ENCODE results near the gene ANKRD10. TPM values are rescaled to one million over a fixed set of nuclear protein-coding genes. Genes with fewer than 3 reads are reported as not detected.

Gene ANKRD10
- total and polyA plus RNA-seq, 10 of the 15 experiments (the other 5 are each of a cell fraction or from before 2014, with no cell fraction given) = 47.1 to 199 (median 97.2) TPM

- H3K9me3 ChIP-seq (replicated peaks; ENCODE audit: control insufficient read depth, insufficient read depth, low read length) = no peaks in the 10 kb centered on the region
- CTCF ChIA-PET = interaction anchor here (0.8 to 2.4 kb wide), 9 partner anchors 10 to 691 kb away, joined by 3 to 8 read pairs (median 4); no protein-coding TSS in a partner anchor
- FAIRE-seq = no peak
- RAD21 ChIA-PET (ENCODE audit: unreplicated experiment) = interaction anchor here (0.8 to 3.5 kb wide), 9 partner anchors 8 to 320 kb away, joined by 3 to 17 read pairs (median 9); no protein-coding TSS in a partner anchor
- peak overlapping the region; percentile 70 for H3K4me2 ChIP-seq (ENCODE audit: control insufficient read depth, insufficient read depth)
- POLR2A ChIA-PET = interaction anchor here (0.6 to 2.6 kb wide), 9 partner anchors 8 to 1671 kb away, joined by 3 to 13 read pairs (median 3); no protein-coding TSS in a partner anchor
- peaks cover 12% of the 10 kb centered on the region for H4K20me1 ChIP-seq (ENCODE audit: control insufficient read depth, insufficient read depth)
- H3K27me3 ChIP-seq (replicated peaks in 1 of 2; ENCODE audit: control insufficient read depth in 2 of 2, insufficient read depth in 2 of 2, low read length in 1 of 2) = no peaks in the 10 kb centered on the region
- H3K4me3 ChIP-seq = peak overlapping the region; percentile 93
- SMC1A ChIA-PET (ENCODE audit: uncharacterized antibody, unreplicated experiment) = interaction anchor here (0.6 to 4.3 kb wide), 9 partner anchors 10 to 320 kb away, joined by 3 to 28 read pairs (median 3); no protein-coding TSS in a partner anchor
- H3K4me1 ChIP-seq (ENCODE audit: control insufficient read depth, insufficient read depth, low read length) = peaks cover 16% of the 10 kb centered on the region
- ATAC-seq = no peak
- peak; percentile 83 for TF ChIP-seq SIN3A (IDR thresholded peaks at IDR 0.05; ENCODE audit: low read depth, low read length)
- TF ChIP-seq, protein P1, sequence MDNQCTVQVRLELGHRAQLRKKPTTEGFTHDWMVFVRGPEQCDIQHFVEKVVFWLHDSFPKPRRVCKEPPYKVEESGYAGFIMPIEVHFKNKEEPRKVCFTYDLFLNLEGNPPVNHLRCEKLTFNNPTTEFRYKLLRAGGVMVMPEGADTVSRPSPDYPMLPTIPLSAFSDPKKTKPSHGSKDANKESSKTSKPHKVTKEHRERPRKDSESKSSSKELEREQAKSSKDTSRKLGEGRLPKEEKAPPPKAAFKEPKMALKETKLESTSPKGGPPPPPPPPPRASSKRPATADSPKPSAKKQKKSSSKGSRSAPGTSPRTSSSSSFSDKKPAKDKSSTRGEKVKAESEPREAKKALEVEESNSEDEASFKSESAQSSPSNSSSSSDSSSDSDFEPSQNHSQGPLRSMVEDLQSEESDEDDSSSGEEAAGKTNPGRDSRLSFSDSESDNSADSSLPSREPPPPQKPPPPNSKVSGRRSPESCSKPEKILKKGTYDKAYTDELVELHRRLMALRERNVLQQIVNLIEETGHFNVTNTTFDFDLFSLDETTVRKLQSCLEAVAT (IDR thresholded peaks at IDR 0.05) = 0 out of 2 replicates have a peak, but pooled peaks have one; percentile 40
- TF ChIP-seq, protein P2, sequence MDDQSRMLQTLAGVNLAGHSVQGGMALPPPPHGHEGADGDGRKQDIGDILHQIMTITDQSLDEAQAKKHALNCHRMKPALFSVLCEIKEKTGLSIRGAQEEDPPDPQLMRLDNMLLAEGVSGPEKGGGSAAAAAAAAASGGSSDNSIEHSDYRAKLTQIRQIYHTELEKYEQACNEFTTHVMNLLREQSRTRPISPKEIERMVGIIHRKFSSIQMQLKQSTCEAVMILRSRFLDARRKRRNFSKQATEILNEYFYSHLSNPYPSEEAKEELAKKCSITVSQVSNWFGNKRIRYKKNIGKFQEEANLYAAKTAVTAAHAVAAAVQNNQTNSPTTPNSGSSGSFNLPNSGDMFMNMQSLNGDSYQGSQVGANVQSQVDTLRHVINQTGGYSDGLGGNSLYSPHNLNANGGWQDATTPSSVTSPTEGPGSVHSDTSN (IDR thresholded peaks at IDR 0.05; ENCODE audit: insufficient replicate concordance, low read depth, low read length) = no peak
- TF ChIP-seq FOXM1 (IDR thresholded peaks at IDR 0.05; ENCODE audit: low read depth, low read length) = no peak
- TF ChIP-seq E2F8 (IDR thresholded peaks at IDR 0.05; ENCODE audit: low read depth, partially characterized antibody) = no peak
- TF ChIP-seq POLR2A (IDR thresholded peaks at IDR 0.05; ENCODE audit: low read depth, low read length) = no peak
- TF ChIP-seq RBBP5 (conservative IDR thresholded peaks at IDR 0.05) = 0 out of 2 replicates have a peak, but pooled peaks have one; percentile 3
- 0 out of 2 replicates have a peak, but pooled peaks have one; percentile 25 for TF ChIP-seq PML (IDR thresholded peaks at IDR 0.05; ENCODE audit: low read length)
- peak; percentile 86 for TF ChIP-seq RUNX3 (IDR thresholded peaks at IDR 0.05; ENCODE audit: low read length)
- no peak for TF ChIP-seq SP1 (IDR thresholded peaks at IDR 0.05; ENCODE audit: low read depth, low read length)
- no peak for TF ChIP-seq SMAD1 (IDR thresholded peaks at IDR 0.05; ENCODE audit: low read depth, partially characterized antibody)
- TF ChIP-seq EP300 (IDR thresholded peaks at IDR 0.05; ENCODE audit: borderline replicate concordance in 1 of 2, control insufficient read depth in 1 of 2, low read depth in 2 of 2, low read length in 2 of 2) = 0 out of 4 replicates have a peak, but pooled peaks of 1 of the 2 experiments have one; percentile 10
- 1% methylated on average over 16 of the region's 16 CpGs for WGBS (ENCODE audit: insufficient coverage, insufficient replicate concordance, low lambda C conversion rate, missing lambda C conversion rate)
- H2AFZ ChIP-seq (ENCODE audit: control insufficient read depth, low read depth, low read length) = peak overlapping the region; percentile 87; the same call in 1 of the 2 replicates
- H3K36me3 ChIP-seq (ENCODE audit: control insufficient read depth in 2 of 2, insufficient read depth in 2 of 2, low read length in 1 of 2) = peaks cover 2 to 22% of the 10 kb centered on the region in 2 experiments
- DNase-seq (ENCODE audit: low read depth, low spot score) = no peak
- H3K27ac ChIP-seq (ENCODE audit: control insufficient read depth, insufficient read depth) = peak overlapping the region; percentile 78
- peaks cover 72% of the 10 kb centered on the region for H3K79me2 ChIP-seq (ENCODE audit: control insufficient read depth, insufficient read depth, low read length)
- in situ Hi-C loops (cut with MboI) = no loop called here
- H3K9ac ChIP-seq (ENCODE audit: control insufficient read depth, insufficient read depth, low read length) = peak overlapping the region; percentile 95
- BruUV-seq (replicated peaks) = TSS peak; percentile 47
- intact Hi-C loops (cut with micrococcal nuclease; ENCODE audit: unreplicated experiment) = loop anchor here (2.0 to 10.0 kb wide), 4 partner anchors 201 to 469 kb away; partner anchors contain the start of genes ING1 and NAXD
Observed at GRCh38 chr13:110913322-110914080, 1.4 kb downstream of the ANKRD10 start.
